GM19452 (cell line): ENCODE results near the gene AGGF1.
"Not testable (repeated sequence)": the region's sequence is repeated elsewhere in the genome, so short reads cannot be mapped to it uniquely, and the experiment has no call there.

Source experiments
- ATAC-seq: cut with Tn5 transposase; IDR thresholded peaks from one replicate; pipeline ENCODE4 v1.9.1; 2021; ENCODE audit not compliant: unreplicated experiment

The AGGF1 gene, protein sequence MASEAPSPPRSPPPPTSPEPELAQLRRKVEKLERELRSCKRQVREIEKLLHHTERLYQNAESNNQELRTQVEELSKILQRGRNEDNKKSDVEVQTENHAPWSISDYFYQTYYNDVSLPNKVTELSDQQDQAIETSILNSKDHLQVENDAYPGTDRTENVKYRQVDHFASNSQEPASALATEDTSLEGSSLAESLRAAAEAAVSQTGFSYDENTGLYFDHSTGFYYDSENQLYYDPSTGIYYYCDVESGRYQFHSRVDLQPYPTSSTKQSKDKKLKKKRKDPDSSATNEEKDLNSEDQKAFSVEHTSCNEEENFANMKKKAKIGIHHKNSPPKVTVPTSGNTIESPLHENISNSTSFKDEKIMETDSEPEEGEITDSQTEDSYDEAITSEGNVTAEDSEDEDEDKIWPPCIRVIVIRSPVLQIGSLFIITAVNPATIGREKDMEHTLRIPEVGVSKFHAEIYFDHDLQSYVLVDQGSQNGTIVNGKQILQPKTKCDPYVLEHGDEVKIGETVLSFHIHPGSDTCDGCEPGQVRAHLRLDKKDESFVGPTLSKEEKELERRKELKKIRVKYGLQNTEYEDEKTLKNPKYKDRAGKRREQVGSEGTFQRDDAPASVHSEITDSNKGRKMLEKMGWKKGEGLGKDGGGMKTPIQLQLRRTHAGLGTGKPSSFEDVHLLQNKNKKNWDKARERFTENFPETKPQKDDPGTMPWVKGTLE

DNA sequence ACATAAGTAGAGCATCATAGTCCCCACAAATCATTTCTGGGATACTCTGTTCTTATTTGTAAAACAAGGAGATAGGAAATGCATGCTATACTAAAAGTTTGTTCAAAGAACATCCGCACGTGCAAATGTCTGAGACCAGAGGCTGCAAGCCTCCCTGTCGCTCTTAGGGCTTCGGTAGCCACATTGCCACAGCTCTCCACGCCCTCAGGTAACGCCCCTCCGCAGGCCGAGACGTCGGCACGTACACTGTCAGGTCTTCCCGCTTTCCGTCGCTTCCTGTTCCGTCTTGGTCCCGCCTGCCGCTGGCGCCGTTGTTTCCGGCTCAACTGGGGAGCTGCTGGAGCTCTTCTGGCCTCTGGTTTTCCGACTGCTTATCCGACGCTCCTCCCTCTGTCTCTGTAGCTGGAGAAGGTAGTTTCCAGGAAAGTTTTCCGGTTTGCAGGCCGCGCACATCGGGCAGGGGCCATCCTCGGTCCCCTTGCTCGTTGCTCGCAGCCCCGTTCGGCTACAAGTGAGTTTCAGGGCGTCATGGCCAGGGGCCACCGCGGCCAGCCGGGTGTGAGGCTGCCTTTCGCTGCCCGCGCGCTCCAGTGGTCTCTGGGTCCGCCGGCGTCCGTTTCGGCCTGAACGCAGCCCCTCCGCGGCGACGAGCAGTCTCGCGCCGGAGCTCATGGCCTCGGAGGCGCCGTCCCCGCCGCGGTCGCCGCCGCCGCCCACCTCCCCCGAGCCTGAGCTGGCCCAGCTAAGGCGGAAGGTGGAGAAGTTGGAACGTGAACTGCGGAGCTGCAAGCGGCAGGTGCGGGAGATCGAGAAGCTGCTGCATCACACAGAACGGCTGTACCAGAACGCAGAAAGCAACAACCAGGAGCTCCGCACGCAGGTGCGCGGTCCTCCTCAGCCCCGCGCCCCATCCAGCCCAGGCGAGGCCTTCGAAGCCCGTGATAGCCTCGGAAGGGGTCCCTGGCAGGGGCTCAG, at the start of gene AGGF1:
Gene AGGF1, plus strand, starts transcription at position 308 of the 975 bp plus-strand sequence. Its CDS starts 363 bp downstream, at position 671.
- ATAC-seq, result peak; percentile 98

DNA sequence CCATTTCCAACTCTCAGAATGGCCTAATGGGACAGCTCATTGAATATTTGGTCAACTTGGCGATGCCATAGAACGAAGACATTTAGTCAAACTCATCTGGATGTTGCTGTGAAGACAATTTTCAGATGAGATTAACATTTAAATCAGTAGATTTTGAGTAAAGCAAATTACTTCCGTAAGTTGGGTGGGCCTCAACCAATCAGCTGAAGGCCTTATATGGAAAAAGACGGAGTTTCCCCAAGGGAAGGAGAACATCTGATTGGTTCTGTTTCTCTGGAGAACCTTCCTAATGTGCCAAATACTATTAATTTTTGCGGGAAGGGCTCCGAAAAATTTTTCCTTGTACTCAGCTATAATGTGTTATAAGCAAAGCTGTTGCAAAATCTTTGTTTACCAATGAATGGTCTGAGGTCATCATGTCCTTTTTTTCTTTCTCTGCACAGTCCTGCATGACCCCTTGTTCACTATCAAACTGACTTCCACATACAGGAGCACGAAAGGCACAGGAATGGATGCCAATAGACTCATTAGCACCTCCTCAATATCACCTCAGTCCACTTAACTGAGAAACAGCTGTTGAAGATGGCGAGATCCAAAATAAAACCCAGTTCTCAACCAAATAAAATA, 49.6 kb upstream of the AGGF1 start:
- no peak for ATAC-seq

DNA sequence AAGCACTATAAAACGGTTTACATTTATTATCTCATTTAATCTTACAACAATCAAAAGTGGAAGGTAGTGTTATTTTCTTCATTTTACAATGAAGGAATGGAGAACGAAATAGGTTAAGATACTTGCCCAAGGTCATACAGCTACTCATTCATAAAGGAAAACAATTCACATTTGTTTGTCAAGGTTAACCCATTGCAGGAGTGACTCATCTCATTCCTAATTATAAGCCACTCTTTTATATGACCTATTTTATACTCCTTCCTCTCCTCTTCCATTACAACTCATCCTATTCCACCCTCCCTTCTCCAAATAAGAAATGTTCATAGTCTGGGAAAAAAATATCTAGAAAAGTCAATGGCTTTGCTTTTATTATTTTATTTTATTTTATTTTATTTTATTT, 47.8 kb upstream of the AGGF1 start:
- no peak for ATAC-seq

DNA sequence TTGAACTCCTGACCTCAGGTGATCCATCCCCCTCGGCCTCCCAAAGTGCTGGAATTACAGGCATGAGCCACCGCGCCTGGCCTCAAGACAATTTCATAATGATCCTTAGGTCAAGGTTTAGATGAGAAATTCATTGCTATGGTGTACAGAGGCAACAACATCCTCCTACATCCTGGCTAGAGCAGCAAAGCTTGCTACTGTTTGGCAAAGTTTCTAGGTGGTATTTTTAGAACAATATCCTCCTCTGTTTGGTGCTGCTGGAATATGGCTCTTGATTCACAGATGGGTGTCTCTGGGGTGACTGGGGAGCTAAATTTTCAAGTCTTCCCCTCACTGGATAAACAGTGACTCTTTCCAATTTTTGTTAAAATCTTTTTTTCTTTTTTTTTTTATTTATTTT, 46.7 kb upstream of the AGGF1 start:
- no peak for ATAC-seq

DNA sequence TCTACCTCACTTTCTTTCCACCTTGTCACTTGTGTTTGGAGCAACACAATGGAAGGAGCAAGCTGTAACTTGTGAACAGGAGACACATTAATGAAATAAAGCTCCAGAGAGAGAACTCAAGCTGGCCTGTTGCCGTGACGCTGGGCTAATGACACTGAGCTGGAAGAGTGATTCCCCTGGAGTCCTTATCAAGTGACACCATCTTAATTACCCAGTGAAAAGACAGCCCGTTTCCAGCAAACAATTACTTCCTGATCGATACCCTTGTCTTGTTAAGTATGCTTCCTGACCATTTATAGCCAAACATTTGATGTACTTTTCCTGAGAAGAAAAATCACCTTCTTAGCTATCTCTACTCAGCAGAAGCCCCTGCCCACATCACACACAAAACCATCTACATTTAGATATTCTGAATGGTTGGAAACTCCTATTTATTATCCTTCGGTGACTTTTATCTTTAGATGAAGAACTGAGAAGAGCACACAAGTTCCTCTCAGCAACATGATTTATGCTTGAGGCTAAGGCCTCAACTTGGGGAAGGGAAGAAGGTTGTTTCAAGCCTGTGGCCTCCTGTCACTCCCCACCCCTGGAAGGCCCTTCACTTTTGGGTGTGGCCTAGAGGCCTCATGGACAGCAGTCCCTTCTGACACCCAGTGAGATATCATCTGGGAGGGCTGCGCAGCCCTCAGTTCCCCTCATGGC, 43.2 kb upstream of the AGGF1 start:
- ATAC-seq, result no peak

DNA sequence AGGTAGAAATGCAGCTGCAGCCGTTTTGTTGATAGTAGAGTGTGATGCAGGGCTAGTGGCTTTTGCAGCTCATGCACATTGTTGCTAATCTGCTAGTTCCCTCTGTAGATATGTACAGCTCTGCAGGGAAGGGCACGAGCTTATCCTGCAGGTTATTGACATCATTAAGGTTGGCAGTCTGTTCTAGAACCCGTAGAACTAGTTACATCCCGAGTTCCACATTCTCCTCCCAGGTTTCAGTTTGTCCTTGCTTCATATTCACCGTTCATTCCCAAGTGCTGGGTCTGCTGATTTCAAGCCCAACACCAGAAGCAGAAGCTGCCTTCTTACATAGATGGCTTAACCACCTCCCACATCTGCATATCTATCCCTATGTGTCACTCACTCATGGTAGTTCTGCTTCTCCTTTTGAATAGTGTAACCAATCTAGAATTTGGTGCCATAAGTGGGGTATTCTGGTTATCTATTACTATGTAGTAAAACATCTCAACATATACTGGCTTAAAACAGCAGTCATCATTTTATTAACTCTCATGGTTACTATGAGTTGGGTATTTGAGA, 39.2 kb upstream of the AGGF1 start:
- ATAC-seq, result no peak

DNA sequence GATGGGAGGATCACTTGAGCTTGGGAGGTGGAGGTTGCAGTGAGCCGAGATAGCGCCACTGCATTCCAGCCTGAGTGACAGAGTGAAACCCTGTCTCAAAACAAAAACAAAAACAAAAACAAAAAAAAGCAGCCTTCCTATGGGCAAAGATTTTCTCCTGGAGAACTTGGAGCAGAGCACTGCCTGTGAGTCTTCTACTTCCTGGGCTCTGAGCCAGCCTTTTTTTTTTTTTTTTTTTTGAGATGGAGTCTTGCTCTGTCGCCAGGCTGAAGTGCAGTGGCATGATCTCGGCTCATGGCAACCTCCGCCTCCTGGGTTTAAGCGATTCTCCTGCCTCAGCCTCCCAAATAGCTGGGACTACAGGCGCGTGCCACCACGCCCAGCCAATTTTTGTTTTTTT, 36.8 kb upstream of the AGGF1 start:
- not testable (repeated sequence) for ATAC-seq

DNA sequence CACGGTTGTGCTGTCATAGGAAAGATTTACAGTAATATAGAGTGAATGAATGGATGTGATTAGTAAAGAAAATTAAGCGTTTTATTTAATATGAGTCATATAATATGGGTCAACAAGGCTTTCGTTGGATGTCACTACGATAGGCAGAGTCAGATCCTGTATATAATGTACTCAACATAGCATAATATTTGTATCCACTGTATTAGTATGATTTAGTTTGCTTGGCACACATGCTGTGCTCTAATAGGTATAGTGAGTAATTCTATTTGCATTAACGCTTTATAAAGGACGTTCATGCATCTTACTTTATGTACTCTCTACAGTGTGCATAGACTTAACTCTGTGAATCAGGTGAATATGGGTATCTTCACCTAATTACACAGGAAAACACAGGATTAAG, 35.9 kb upstream of the AGGF1 start:
- ATAC-seq, result no peak

DNA sequence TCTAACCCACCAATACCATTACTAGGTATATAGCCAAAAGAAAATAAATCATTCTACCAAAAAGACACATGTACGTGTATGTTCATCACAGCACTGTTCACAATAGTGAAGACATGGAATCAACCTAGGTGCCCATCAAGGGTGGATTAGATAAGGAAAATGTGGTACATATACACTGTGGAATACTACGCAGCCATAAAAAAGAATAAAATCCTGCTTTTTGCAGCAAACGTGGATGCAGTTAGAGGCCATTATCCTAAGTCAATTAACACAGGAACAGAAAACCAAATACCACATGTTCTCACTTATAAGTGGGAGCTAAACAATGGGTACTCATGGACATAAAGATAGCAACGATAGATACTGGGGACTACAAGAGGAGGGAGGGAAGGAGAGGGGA, 32.0 kb upstream of the AGGF1 start:
- ATAC-seq, result not testable (repeated sequence)

DNA sequence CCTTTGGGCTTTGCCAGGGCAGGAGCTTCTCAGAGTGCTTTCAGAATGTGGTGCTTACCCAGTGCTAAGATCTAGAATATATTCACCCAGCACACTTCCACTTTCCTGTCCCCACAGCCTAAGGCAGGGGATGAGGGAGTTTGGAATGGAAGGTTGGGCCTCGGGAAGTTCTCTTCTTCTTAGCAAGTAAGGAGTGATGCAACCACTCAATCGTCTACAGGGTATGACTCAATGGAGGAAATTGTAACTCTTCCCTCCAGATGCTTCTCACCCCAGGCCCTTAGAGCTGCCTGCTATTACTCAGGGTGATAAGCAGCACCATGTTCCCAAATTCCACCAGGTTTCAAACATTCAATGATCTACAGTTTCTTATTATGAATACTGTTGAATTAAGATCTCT, 30.8 kb upstream of the AGGF1 start:
- ATAC-seq, result no peak

DNA sequence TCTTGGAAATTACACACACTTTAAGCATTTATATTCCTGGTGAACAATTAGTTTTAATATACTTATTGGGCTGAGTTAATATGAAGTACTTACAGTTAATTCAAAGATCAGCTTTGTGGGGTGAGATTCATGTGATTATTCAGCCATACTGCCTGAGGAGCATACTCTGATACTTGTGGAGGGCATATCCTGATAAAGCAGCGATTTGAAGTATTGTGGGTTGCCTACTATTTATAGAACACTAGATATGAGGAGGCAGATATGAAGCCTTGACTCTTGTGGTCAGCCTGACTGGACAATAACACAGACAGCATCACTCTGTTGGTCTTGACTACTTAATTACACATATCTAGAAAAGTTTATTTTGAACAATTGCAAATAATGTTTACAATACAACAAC, 27.0 kb upstream of the AGGF1 start:
- ATAC-seq, result no peak

DNA sequence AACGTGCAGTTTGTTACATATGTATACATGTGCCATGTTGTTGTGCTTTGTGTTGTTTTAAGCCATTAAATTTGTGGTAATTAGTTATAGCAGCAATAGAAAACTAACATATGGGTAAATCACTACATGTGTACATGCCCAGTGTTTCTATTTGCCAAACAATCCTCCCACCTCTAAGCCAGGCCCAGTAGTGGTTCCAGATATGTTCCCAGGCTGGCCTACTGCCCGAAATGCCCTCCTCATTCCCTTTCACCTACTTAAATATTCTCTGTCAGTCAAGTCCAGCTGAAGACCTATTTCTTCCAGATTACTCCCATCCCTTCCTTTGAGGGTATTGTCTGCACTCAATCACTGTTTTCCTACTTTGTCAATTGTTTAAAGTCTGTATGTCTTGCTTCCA, 24.1 kb upstream of the AGGF1 start:
- no peak for ATAC-seq

DNA sequence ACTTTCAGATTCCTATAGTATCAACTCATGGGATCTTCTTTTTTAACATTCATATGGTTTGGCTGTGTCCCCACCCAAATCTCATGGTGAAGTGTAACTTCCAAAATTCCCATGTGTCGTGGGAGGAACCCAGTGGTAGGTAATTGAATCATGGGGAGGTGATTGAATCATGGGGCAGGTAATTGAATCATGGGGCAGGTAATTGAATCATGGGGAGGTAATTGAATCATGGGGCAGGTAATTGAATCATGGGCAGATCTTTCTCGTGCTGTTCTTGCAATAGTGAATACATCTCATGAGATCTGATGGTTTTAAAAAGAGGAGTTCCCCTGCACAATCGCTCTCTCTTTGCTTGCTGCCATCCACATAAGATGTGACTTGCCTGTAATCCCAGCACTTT, 21.8 kb upstream of the AGGF1 start:
- no peak for ATAC-seq

DNA sequence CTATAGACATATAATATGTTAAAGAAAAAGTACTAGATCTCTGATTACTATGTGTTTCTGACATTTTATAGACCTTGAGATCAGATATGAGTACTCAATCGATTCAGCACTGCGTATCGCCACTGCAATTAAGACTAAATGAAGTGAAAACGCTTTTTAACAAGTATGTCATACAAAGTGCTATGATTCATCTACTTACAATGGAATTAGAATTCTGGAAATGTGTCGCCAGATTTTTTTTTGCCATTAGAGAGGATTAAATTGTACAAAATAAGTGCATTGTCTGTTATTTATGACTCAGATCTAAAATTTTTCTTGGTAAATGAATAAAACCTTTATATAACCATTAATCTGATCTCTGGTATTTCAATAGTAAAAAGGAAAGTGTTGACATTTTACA, 20.0 kb upstream of the AGGF1 start:
- ATAC-seq, result no peak

DNA sequence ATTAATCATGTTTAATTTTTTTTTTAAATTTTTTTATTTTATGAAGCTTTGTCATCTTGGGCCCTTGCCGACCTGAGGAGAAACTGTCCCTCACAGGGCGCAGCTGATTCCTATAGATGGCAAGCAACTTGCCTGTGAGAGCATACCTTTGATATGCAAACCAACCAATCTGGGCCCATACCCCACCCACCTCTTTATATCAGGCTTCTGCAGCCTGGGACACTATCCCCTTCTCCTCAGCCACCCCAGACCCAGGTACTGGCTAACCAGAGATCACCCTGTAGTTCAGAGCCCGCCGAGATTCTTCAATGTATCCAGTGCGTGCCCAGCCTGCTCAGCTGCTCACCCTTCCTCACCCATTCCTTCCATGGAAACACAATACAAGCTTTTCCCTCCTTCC, 18.7 kb upstream of the AGGF1 start:
- ATAC-seq, result no peak

DNA sequence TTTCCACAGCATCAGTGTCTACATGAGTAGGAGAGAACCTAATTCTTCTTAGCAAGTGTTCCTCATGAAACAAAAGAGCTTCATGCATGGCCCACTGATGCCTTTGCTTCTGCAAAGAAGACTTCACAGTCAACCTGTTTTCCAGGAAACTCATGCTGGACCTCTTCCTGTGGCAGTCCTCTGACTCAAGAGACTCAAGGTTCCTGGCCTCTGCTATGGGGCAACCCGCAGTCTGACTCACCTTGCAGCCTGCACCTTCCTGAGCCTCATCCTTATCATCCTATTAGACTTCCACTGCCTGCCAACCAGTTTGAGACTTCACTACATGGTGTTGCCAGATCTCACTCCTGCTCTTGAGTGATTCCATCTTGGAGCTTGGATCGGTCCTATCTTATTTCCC, 17.6 kb upstream of the AGGF1 start:
- ATAC-seq, result no peak

DNA sequence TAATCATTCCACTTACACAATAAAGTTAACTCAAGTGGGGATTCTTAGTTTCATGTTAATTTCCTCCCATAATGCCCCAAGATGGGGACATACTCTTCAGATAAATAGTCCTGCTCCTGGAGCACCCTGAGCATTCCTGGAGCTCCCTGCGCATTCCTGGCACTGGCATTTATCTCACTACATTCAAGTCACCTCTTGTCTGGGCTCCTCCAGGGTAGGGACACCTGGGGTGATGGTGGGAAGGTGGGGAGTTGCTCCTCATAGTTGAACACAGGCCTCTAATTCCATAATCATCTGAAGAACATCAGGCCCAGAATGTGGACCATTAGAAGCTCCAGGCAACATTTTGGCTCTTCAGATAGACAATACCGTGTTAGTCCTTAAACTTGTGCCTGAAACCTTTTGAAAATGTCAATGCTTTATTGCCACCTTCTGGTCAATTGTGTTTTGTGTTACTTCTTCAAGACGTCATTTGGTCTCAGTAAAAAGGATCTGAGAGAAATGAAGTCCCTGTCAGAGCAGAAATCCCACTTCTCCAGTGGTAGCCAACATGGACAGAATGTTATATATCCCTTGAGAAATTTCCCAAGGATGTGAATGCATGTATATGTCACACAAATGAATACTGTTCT, 14.2 kb upstream of the AGGF1 start:
- ATAC-seq, result no peak

DNA sequence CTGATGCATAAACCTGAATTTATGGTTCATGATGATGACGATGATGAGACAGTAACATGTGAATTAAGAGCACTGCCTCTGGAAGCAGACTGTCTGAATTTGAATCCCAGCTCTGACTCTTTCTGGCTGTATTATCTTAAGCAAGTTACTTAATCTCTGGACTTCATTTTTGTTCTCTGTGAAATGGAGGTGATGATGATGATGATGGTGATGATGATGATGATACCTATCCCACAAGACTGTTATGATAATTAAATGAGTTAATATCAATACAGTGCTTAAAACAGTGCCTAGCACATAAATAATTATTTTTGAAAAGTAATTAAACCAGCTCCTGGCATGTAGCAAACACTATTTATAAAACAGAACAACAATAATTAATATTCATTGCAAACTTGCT, 13.2 kb upstream of the AGGF1 start:
- no peak for ATAC-seq

DNA sequence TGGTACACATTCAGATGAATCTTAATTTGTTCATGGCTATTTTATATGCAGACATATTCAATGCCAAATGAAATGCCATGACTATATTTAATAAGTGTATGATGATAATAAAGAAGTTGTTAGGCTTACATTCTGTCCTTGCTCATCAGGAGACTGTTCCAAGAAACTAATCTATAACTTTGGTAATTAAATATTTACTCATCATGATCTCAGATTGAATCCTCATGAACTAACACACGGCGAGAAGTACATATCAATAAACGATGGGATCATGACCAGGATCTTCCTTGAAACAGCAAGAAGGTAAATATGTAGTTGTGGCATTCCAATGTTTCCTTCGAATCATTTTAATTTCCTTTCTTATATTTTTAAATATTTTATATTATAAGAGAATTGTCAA, 12.5 kb upstream of the AGGF1 start:
- ATAC-seq, result no peak
